Measurements from ENCODE around the gene PHYHD1. TPM values are rescaled to one million over a fixed set of nuclear protein-coding genes. Genes with fewer than 3 reads are reported as not detected.

Gene PHYHD1
- total and polyA plus RNA-seq, 2 of the 13 experiments (the other 11 are each of a cell fraction or from before 2014, with no cell fraction given): 10.6 to 25.3 TPM

- in situ Hi-C loops (cut with HindIII; ENCODE audit: extremely low pct_ligation_motif_present, low pct_unique_long_range_greater_than_20kb) (no loop called here), intact Hi-C loops (cut with micrococcal nuclease; ENCODE audit: unreplicated experiment) (no loop called here)
- Histone ChIP-seq H4K20me1 (ENCODE audit: insufficient read depth, low read length) (no peaks in the 10 kb centered on the region), H3K4me3 (replicated peaks in 1 of 3; ENCODE audit: insufficient read depth in 1 of 3, low read depth in 2 of 3, low read length in 3 of 3) (no peak overlapping the region), H3K27me3 (ENCODE audit: control insufficient read depth in 1 of 2, insufficient read depth in 2 of 2, low read length in 2 of 2) (no peaks in the 10 kb centered on the region), H3K9me3 (ENCODE audit: low read length) (no peaks in the 10 kb centered on the region), H3K27ac (ENCODE audit: extremely low read length, insufficient read depth, low read length) (no peak overlapping the region), H3K4me2 (ENCODE audit: low read depth, low read length) (no peak overlapping the region), H3K9ac (ENCODE audit: insufficient read depth, low read depth, low read length) (no peak overlapping the region), H3K36me3 (replicated peaks in 1 of 2; ENCODE audit: control insufficient read depth in 1 of 2, insufficient read depth in 2 of 2, low read length in 2 of 2) (peaks cover 23 to 66% of the 10 kb centered on the region in 2 experiments; a peak in 4 of 5 replicates), H3K79me2 (ENCODE audit: insufficient read depth, low read length) (peaks cover 23% of the 10 kb centered on the region), H2AFZ (ENCODE audit: low read length) (no peak overlapping the region), H3K4me1 (ENCODE audit: insufficient read depth, low read length) (no peaks in the 10 kb centered on the region)
- no TSS peak for BruUV-seq (replicated peaks)
- ATAC-seq (no peak), FAIRE-seq (no peak), DNase-seq (ENCODE audit: low spot score) (no peak)
- WGBS (ENCODE audit: low lambda C conversion rate): 94% methylated on average over 11 of the region's 15 CpGs
- ChIA-PET CTCF (ENCODE audit: low intra/inter-chr PET ratio, low total read pairs) (no interaction called here), POLR2A (no interaction called here)
- TF ChIP-seq MYNN (CRISPR knock-in tag; IDR thresholded peaks at IDR 0.05; ENCODE audit: low read depth) (no peak), ELF4 (CRISPR knock-in tag; IDR thresholded peaks at IDR 0.05; ENCODE audit: borderline replicate concordance) (no peak), ZNF629 (CRISPR knock-in tag; conservative IDR thresholded peaks at IDR 0.05) (peak; percentile 83), ZNF768 (CRISPR knock-in tag; IDR thresholded peaks at IDR 0.05) (peak; percentile 71)
- TF ChIP-seq, protein P1, sequence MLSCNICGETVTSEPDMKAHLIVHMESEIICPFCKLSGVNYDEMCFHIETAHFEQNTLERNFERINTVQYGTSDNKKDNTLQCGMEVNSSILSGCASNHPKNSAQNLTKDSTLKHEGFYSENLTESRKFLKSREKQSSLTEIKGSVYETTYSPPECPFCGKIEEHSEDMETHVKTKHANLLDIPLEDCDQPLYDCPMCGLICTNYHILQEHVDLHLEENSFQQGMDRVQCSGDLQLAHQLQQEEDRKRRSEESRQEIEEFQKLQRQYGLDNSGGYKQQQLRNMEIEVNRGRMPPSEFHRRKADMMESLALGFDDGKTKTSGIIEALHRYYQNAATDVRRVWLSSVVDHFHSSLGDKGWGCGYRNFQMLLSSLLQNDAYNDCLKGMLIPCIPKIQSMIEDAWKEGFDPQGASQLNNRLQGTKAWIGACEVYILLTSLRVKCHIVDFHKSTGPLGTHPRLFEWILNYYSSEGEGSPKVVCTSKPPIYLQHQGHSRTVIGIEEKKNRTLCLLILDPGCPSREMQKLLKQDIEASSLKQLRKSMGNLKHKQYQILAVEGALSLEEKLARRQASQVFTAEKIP (CRISPR knock-in tag; IDR thresholded peaks at IDR 0.05; ENCODE audit: borderline replicate concordance): no peak
Observed at GRCh38 chr9:128891321-128892220, 29.2 kb upstream of the PHYHD1 start.
